IMR-90 (cell line): Measurements from ENCODE around the gene ATP11A. TPM values are rescaled to one million over a fixed set of nuclear protein-coding genes. Genes with fewer than 3 reads are reported as not detected.

ENCODE experiments used
- ATAC-seq: fragments of 200-7000 bp; cut with Tn5 transposase; 2 replicates; pipeline ENCODE4 v1.9.1; 2020; ENCODE audit warnings: low read depth, mild to moderate bottlenecking, moderate library complexity
- BruUV-seq: library from RNA; stranded (reverse); fragments of 400-500 nt; replicated peaks from 2 replicates; lab custom pipeline; 2021; lab: Mats Ljungman, UMichigan
- CTCF ChIA-PET: fragments of 300-600 bp; formaldehyde crosslinking; extraction: SDS; loops from one replicate; lab custom pipeline; 2021; ENCODE audit warnings: antibody characterized with exemption; lab: Yijun Ruan, JAX
- POLR2A ChIA-PET: fragments of 300-600 bp; sonication (Branson Sonifier 250); formaldehyde crosslinking; loops from one replicate; lab custom pipeline; 2022; ENCODE audit warnings: antibody characterized with exemption; ENCODE audit not compliant: unreplicated experiment; lab: Charles Lee
- DNase-seq: peaks from one replicate; pipeline ENCODE4 v3.0.0; 2013
- H2AFZ ChIP-seq: replicated peaks from 2 replicates; pipeline ENCODE3; 2013; ENCODE audit warnings: low read length, mild to moderate bottlenecking; ENCODE audit not compliant: poor library complexity
- H2AK5ac ChIP-seq: 2 replicates; pipeline ENCODE4 v1.6.1; 2013; ENCODE audit warnings: low read depth, low read length, inconsistent platforms
- H2AK9ac ChIP-seq: replicated peaks from 2 replicates; pipeline ENCODE3; 2013; ENCODE audit warnings: mild to moderate bottlenecking, low read depth, low read length, moderate library complexity; ENCODE audit not compliant: poor library complexity
- H2BK120ac ChIP-seq: 2 replicates; pipeline ENCODE4 v1.6.1; 2013; ENCODE audit warnings: low read depth, low read length, inconsistent platforms
- H2BK15ac ChIP-seq: 3 replicates; pipeline ENCODE4 v1.6.1; 2013; ENCODE audit warnings: low read depth, low read length, inconsistent platforms
- H2BK20ac ChIP-seq: 2 replicates; pipeline ENCODE4 v1.6.1; 2013; ENCODE audit warnings: low read depth, mild to moderate bottlenecking, inconsistent platforms, low read length, moderate library complexity
- H2BK5ac ChIP-seq: 2 replicates; pipeline ENCODE4 v1.6.1; 2013; ENCODE audit warnings: mild to moderate bottlenecking, low read depth, low read length, inconsistent platforms; ENCODE audit not compliant: poor library complexity, severe bottlenecking
- H3K14ac ChIP-seq: replicated peaks from 2 replicates; pipeline ENCODE4 v1.6.1; 2013; ENCODE audit warnings: low read depth, low read length, inconsistent platforms
- H3K18ac ChIP-seq: 2 replicates; pipeline ENCODE4 v1.6.1; 2013; ENCODE audit warnings: low read depth, low read length, control low read depth
- H3K23ac ChIP-seq: 2 replicates; pipeline ENCODE4 v1.6.1; 2013; ENCODE audit warnings: low read depth, low read length, inconsistent platforms
- H3K27ac ChIP-seq: 2 replicates; pipeline ENCODE4 v1.5.1; 2013; ENCODE audit warnings: mild to moderate bottlenecking, control low read depth, low read length; ENCODE audit not compliant: insufficient read depth
- H3K27me3 ChIP-seq: 2 replicates; pipeline ENCODE4 v1.6.1; 2013; ENCODE audit warnings: low read length; ENCODE audit not compliant: control insufficient read depth, insufficient read depth
- H3K36me3 ChIP-seq: 2 replicates; pipeline ENCODE4 v1.6.1; 2013; ENCODE audit warnings: low read length, mixed read lengths; ENCODE audit not compliant: control insufficient read depth, insufficient read depth
- H3K4ac ChIP-seq: 2 replicates; pipeline ENCODE4 v1.6.1; 2013; ENCODE audit warnings: low read depth, low read length, inconsistent platforms
- H3K4me1 ChIP-seq: 2 replicates; pipeline ENCODE4 v1.6.1; 2013; ENCODE audit warnings: low read length, mixed read lengths; ENCODE audit not compliant: control insufficient read depth, insufficient read depth
- H3K4me2 ChIP-seq: 2 replicates; pipeline ENCODE4 v1.6.1; 2013; ENCODE audit warnings: low read depth, mild to moderate bottlenecking, control low read depth, low read length, moderate library complexity
- H3K4me3 ChIP-seq: 2 replicates; pipeline ENCODE4 v1.5.1; 2013; ENCODE audit warnings: low read depth, mild to moderate bottlenecking, control low read depth, low read length, moderate library complexity; ENCODE audit not compliant: insufficient read depth
- H3K56ac ChIP-seq: 2 replicates; pipeline ENCODE4 v1.6.1; 2013; ENCODE audit warnings: low read length, inconsistent platforms; ENCODE audit not compliant: insufficient read depth; ENCODE audit errors: extremely low read depth
- H3K79me1 ChIP-seq, 2 experiments: 2 replicates each; pipeline ENCODE4 v1.6.1; 2013; ENCODE audit warnings: low read length in 2 of 2, inconsistent platforms in 1 of 2, low read depth in 1 of 2
- H3K9ac ChIP-seq: 2 replicates; pipeline ENCODE4 v1.6.1; 2013; ENCODE audit warnings: low read depth, low read length, control low read depth
- H3K9me1 ChIP-seq: 2 replicates; pipeline ENCODE4 v1.6.1; 2013; ENCODE audit warnings: low read length, inconsistent platforms; ENCODE audit not compliant: insufficient read depth
- H3K9me3 ChIP-seq: 2 replicates; pipeline ENCODE4 v1.6.1; 2013; ENCODE audit warnings: low read length; ENCODE audit not compliant: control insufficient read depth, insufficient read depth
- H4K20me1 ChIP-seq: 2 replicates; pipeline ENCODE4 v1.6.1; 2013; ENCODE audit warnings: low read length, inconsistent platforms; ENCODE audit not compliant: insufficient read depth
- H4K5ac ChIP-seq: 2 replicates; pipeline ENCODE4 v1.6.1; 2013; ENCODE audit warnings: mild to moderate bottlenecking, low read depth, low read length, control low read depth
- H4K8ac ChIP-seq, 2 experiments: 2 replicates each; pipeline ENCODE4 v1.6.1; 2013; ENCODE audit warnings: low read depth in 2 of 2, low read length in 2 of 2, control low read depth in 1 of 2, inconsistent platforms in 1 of 2
- H4K91ac ChIP-seq: 2 replicates; pipeline ENCODE4 v1.6.1; 2013; ENCODE audit warnings: low read depth, low read length, inconsistent platforms; ENCODE audit not compliant: insufficient read depth
- NFE2L2 ChIP-seq: fragments of 150-350 bp; IDR thresholded peaks from 2 replicates; pipeline ENCODE4 v1.6.1; 2016; ENCODE audit warnings: low read depth, mild to moderate bottlenecking, low read length
- WGBS, 2 experiments: methylation state at CpG; one replicate each; pipeline versions ENCODE4 v1.1.5 to v1.1.7; 2013; ENCODE audit warnings: missing lambda C conversion rate in 2 of 2; ENCODE audit not compliant: insufficient read length in 1 of 2; ENCODE audit errors: extremely low coverage in 2 of 2; 5-methylcytosine and 5-hydroxymethylcytosine counted together
- dilution Hi-C: fragments of 300-500 bp; cut with HindIII; formaldehyde crosslinking; loops from one replicate; pipeline ENCODE4 v1.14.3; 2018; ENCODE audit warnings: low sequenced_read_pairs; ENCODE audit not compliant: unreplicated experiment
- in situ Hi-C: fragments of 300-500 bp; cut with MboI; formaldehyde crosslinking; loops from 3 replicates; pipeline ENCODE4 v1.14.3; 2019; ENCODE audit warnings: low sequenced_read_pairs, inconsistent platforms, mixed read lengths
- intact Hi-C: fragments of 100-400 bp; cut with micrococcal nuclease; formaldehyde crosslinking; loops from 2 replicates; pipeline ENCODE4 v1.10.0; 2022
- polyA plus RNA-seq, 3 experiments: library from polyadenylated mRNA; depleted of rRNA; stranded (reverse); fragments of >200 nt; gene quantifications; 2 replicates each; pipeline ENCODE4 v1.2.3, GENCODE V29; 2012; ENCODE audit warnings: low replicate concordance in 1 of 3
- total RNA-seq: library from RNA; depleted of rRNA; stranded (reverse); fragments of >200 nt; gene quantifications from 2 replicates; pipeline ENCODE4 v1.2.3, GENCODE V29; 2012

The ATP11A gene
- total and polyA plus RNA-seq, 2 of the 4 experiments (the other 2 are of a cell fraction) = 8.4 to 12.0 TPM

DNA sequence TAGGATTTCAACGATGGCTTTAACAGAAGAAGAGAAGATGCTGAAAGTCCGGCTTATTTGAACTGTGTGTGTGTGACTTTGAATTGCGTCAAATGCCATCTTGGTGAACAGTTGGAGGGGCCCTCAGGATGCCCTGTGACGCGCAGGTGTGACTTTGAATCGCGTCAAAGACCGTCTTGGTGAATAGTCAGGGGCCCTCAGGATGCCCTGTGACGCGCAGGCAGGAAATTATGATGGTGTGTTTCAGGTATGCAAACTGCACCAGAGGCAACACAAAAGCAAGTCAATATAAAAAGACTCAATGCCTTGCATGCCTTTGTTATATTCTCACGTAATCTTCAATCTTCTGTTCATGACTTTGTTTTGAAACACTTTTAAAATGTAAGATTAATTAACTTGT lies 29.2 kb downstream of the ATP11A start:
- Histone ChIP-seq H3K56ac (no peak overlapping the region), H3K18ac (no peak overlapping the region), H3K36me3 (no peaks in the 10 kb centered on the region), H4K20me1 (peaks cover 3% of the 10 kb centered on the region; the same call in 1 of the 2 replicates), H3K23ac (no peak overlapping the region), H2BK120ac (no peak overlapping the region), H2BK5ac (no peak overlapping the region), H3K4me3 (no peak overlapping the region), H3K27ac (no peak overlapping the region), H3K79me1 (peaks cover 16 to 26% of the 10 kb centered on the region in 2 experiments), H3K14ac (no peak overlapping the region), H3K9me1 (peaks cover 3% of the 10 kb centered on the region; the same call in 1 of the 2 replicates), H3K4me1 (peaks cover 11% of the 10 kb centered on the region), H3K9me3 (peaks cover 5% of the 10 kb centered on the region), H2AK9ac (no peak overlapping the region), H3K4me2 (no peak overlapping the region), H3K9ac (no peak overlapping the region), H4K91ac (no peak overlapping the region), H4K5ac (no peak overlapping the region), H2AK5ac (no peak overlapping the region), H2AFZ (no peak overlapping the region), H4K8ac (no peak overlapping the region), H3K4ac (no peak overlapping the region), H3K27me3 (no peaks in the 10 kb centered on the region), H2BK15ac (no peak overlapping the region), H2BK20ac (no peak overlapping the region)
- POLR2A ChIA-PET = no interaction called here
- dilution Hi-C loops = no loop called here
- BruUV-seq = no TSS peak
- 75% methylated on average over 5 of the region's 11 CpGs; no CpG with 5 or more reads in 1 of the 2 experiments for WGBS, 2 experiments
- ATAC-seq = no peak
- DNase-seq = peak; percentile 61
- TF ChIP-seq NFE2L2 = no peak
- CTCF ChIA-PET = interaction anchor here (0.7 kb wide), 1 partner anchor 1841 kb away, joined by 4 read pairs; no protein-coding TSS in a partner anchor
- in situ Hi-C loops = no loop called here
- intact Hi-C loops = no loop called here
